GM23338 (cell line): ENCODE results near the gene FOXR1.

Source experiments
- CREB1 ChIP-seq: fragments of 250-450 bp; sonication (Bioruptor Pico); IDR thresholded peaks from 2 replicates; pipeline ENCODE4 v1.5.0; 2020; ENCODE audit warnings: low read depth, mild to moderate bottlenecking, moderate library complexity
- CTCF ChIP-seq, 2 experiments: fragments of 200-600 bp in 1 of 2; sonication (generic) in 1 of 2; conservative IDR thresholded peaks; 2 replicates each; pipeline versions ENCODE4 v1.5.1 to v1.6.1; 2016 to 2017; ENCODE audit warnings: antibody characterized with exemption in 2 of 2, low read depth in 2 of 2, mild to moderate bottlenecking in 2 of 2, moderate library complexity in 1 of 2
- EZH2 ChIP-seq: fragments of 200-600 bp; sonication (generic); IDR thresholded peaks from one replicate; pipeline ENCODE4 v1.8.0; 2017; ENCODE audit warnings: antibody characterized with exemption, mild to moderate bottlenecking, low read depth; ENCODE audit not compliant: unreplicated experiment
- EZH2phosphoT487 ChIP-seq: fragments of 200-600 bp; sonication (generic); IDR thresholded peaks from one replicate; pipeline ENCODE4 v1.8.1; 2018; ENCODE audit warnings: antibody characterized with exemption; ENCODE audit not compliant: unreplicated experiment
- JUNB ChIP-seq: IDR thresholded peaks from one replicate; pipeline ENCODE4 v1.6.1; 2016; ENCODE audit warnings: antibody characterized with exemption; ENCODE audit not compliant: unreplicated experiment
- POLR2AphosphoS5 ChIP-seq: IDR thresholded peaks from 2 replicates; pipeline ENCODE4 v1.6.1; 2016; ENCODE audit warnings: antibody characterized with exemption, low read depth
- ZNF114 ChIP-seq: fragments of 250-450 bp; sonication (Bioruptor Pico); IDR thresholded peaks from 2 replicates; pipeline ENCODE4 v1.5.0; 2020; ENCODE audit warnings: mild to moderate bottlenecking, moderate library complexity
- ZNF331 ChIP-seq: fragments of 250-450 bp; sonication (Bioruptor Pico); IDR thresholded peaks from 2 replicates; pipeline ENCODE4 v1.5.0; 2020; ENCODE audit warnings: low read depth, mild to moderate bottlenecking, moderate library complexity
- TF ChIP-seq, protein P1 (sequence below): IDR thresholded peaks from one replicate; pipeline ENCODE4 v1.6.1; 2018; ENCODE audit warnings: antibody characterized with exemption; ENCODE audit not compliant: unreplicated experiment

- no peak for TF ChIP-seq CTCF (conservative IDR thresholded peaks at IDR 0.05; ENCODE audit: low read depth in 2 of 2)
- no peak for TF ChIP-seq EZH2
- TF ChIP-seq POLR2AphosphoS5 = no peak; the same call in 1 of the 2 replicates
- no peak for TF ChIP-seq EZH2phosphoT487
- TF ChIP-seq ZNF331 (CRISPR knock-in tag) = no peak
- no peak for TF ChIP-seq JUNB
- TF ChIP-seq ZNF114 = no peak
- TF ChIP-seq, protein P1, sequence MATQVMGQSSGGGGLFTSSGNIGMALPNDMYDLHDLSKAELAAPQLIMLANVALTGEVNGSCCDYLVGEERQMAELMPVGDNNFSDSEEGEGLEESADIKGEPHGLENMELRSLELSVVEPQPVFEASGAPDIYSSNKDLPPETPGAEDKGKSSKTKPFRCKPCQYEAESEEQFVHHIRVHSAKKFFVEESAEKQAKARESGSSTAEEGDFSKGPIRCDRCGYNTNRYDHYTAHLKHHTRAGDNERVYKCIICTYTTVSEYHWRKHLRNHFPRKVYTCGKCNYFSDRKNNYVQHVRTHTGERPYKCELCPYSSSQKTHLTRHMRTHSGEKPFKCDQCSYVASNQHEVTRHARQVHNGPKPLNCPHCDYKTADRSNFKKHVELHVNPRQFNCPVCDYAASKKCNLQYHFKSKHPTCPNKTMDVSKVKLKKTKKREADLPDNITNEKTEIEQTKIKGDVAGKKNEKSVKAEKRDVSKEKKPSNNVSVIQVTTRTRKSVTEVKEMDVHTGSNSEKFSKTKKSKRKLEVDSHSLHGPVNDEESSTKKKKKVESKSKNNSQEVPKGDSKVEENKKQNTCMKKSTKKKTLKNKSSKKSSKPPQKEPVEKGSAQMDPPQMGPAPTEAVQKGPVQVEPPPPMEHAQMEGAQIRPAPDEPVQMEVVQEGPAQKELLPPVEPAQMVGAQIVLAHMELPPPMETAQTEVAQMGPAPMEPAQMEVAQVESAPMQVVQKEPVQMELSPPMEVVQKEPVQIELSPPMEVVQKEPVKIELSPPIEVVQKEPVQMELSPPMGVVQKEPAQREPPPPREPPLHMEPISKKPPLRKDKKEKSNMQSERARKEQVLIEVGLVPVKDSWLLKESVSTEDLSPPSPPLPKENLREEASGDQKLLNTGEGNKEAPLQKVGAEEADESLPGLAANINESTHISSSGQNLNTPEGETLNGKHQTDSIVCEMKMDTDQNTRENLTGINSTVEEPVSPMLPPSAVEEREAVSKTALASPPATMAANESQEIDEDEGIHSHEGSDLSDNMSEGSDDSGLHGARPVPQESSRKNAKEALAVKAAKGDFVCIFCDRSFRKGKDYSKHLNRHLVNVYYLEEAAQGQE = no peak
- TF ChIP-seq CREB1 (CRISPR knock-in tag) = no peak
Observed at GRCh38 chr11:119016216-119017009, 44.9 kb downstream of the FOXR1 start.
